HEK293T (cell line): ENCODE measurements around the gene GDAP1L1.

Source experiments
- CTCF ChIA-PET: fragments of 350-600 bp; formaldehyde crosslinking; extraction: SDS; loops from one replicate; lab custom pipeline; 2021; ENCODE audit warnings: antibody characterized with exemption, inconsistent platforms; lab: Yijun Ruan, JAX
- POLR2A ChIA-PET: fragments of 350-600 bp; formaldehyde crosslinking; extraction: SDS; loops from one replicate; lab custom pipeline; 2020; ENCODE audit warnings: antibody characterized with exemption, inconsistent platforms; lab: Yijun Ruan, JAX
- DNase-seq: peaks from one replicate; pipeline ENCODE4 v3.0.0; 2012; ENCODE audit warnings: mixed read lengths; ENCODE audit errors: extremely low spot score
- ARNT ChIP-seq: fragments of 450-650 bp; IDR thresholded peaks from 2 replicates; pipeline ENCODE4 v1.6.1; 2017; ENCODE audit warnings: mild to moderate bottlenecking
- BHLHE40 ChIP-seq: fragments of 450-650 bp; IDR thresholded peaks from 2 replicates; pipeline ENCODE4 v1.6.1; 2016; ENCODE audit warnings: mild to moderate bottlenecking, moderate library complexity, borderline replicate concordance
- CTBP1 ChIP-seq: fragments of 450-650 bp; IDR thresholded peaks from 2 replicates; pipeline ENCODE4 v1.6.1; 2016; ENCODE audit warnings: borderline replicate concordance
- ELF4 ChIP-seq: fragments of 450-650 bp; IDR thresholded peaks from 2 replicates; pipeline ENCODE4 v1.6.1; 2017; ENCODE audit warnings: antibody characterized with exemption
- FOXA1 ChIP-seq: fragments of 450-650 bp; IDR thresholded peaks from 2 replicates; pipeline ENCODE4 v1.6.1; 2016; ENCODE audit warnings: mild to moderate bottlenecking
- FOXK2 ChIP-seq: fragments of 450-650 bp; IDR thresholded peaks from 2 replicates; pipeline ENCODE4 v1.6.1; 2016; ENCODE audit warnings: mild to moderate bottlenecking
- FOXM1 ChIP-seq: fragments of 450-650 bp; IDR thresholded peaks from 2 replicates; pipeline ENCODE4 v1.6.1; 2017; ENCODE audit warnings: mild to moderate bottlenecking, borderline replicate concordance
- HDGF ChIP-seq: fragments of 450-650 bp; IDR thresholded peaks from 2 replicates; pipeline ENCODE4 v1.6.1; 2017; ENCODE audit warnings: antibody characterized with exemption, borderline replicate concordance
- L3MBTL2 ChIP-seq: fragments of 450-650 bp; conservative IDR thresholded peaks from 2 replicates; pipeline ENCODE4 v1.6.1; 2016; ENCODE audit warnings: mild to moderate bottlenecking
- LEF1 ChIP-seq: fragments of 450-650 bp; IDR thresholded peaks from 2 replicates; pipeline ENCODE4 v1.6.1; 2017; ENCODE audit warnings: mild to moderate bottlenecking, borderline replicate concordance
- NFRKB ChIP-seq: fragments of 450-650 bp; IDR thresholded peaks from 2 replicates; pipeline ENCODE4 v1.6.1; 2016; ENCODE audit warnings: mild to moderate bottlenecking, moderate library complexity
- SP1 ChIP-seq: fragments of 450-650 bp; IDR thresholded peaks from 2 replicates; pipeline ENCODE4 v1.6.1; 2017
- SUZ12 ChIP-seq: fragments of 450-650 bp; IDR thresholded peaks from 2 replicates; pipeline ENCODE4 v1.6.1; 2016; ENCODE audit warnings: mild to moderate bottlenecking
- TARDBP ChIP-seq: fragments of 450-650 bp; IDR thresholded peaks from 2 replicates; pipeline ENCODE4 v1.6.1; 2016
- ZNF384 ChIP-seq: fragments of 450-650 bp; IDR thresholded peaks from 2 replicates; pipeline ENCODE4 v1.6.1; 2016
- TF ChIP-seq, protein P1 (sequence below): fragments of 450-650 bp; IDR thresholded peaks from 2 replicates; pipeline ENCODE4 v1.6.1; 2016

Gene GDAP1L1

DNA sequence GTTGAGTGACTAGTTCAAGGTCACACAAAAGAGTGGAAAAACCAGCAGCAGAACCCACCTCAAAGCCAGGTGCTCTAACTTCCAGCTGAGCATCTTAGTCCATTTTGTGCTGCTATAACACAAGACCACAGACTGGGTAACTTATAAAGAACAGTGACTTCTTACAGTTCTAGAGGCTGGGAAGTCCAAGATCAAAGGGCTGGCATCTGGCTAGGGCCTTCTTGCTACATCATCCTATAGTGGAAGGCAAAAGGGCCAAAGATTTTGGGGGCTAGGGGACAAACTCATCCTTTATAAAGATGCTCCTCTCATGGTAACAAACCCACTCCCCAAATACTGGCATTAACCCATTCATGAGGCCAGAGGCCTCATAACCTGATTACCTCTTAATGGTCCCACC lies 54.2 kb downstream of the GDAP1L1 start:
- ChIA-PET CTCF (no interaction called here), POLR2A (no interaction called here)
- TF ChIP-seq SP1: no peak
- TF ChIP-seq CTBP1: no peak
- TF ChIP-seq ELF4: no peak
- TF ChIP-seq FOXM1: no peak
- TF ChIP-seq ZNF384: no peak
- no peak for TF ChIP-seq NFRKB
- no peak for TF ChIP-seq SUZ12
- TF ChIP-seq HDGF: no peak
- DNase-seq: no peak

DNA sequence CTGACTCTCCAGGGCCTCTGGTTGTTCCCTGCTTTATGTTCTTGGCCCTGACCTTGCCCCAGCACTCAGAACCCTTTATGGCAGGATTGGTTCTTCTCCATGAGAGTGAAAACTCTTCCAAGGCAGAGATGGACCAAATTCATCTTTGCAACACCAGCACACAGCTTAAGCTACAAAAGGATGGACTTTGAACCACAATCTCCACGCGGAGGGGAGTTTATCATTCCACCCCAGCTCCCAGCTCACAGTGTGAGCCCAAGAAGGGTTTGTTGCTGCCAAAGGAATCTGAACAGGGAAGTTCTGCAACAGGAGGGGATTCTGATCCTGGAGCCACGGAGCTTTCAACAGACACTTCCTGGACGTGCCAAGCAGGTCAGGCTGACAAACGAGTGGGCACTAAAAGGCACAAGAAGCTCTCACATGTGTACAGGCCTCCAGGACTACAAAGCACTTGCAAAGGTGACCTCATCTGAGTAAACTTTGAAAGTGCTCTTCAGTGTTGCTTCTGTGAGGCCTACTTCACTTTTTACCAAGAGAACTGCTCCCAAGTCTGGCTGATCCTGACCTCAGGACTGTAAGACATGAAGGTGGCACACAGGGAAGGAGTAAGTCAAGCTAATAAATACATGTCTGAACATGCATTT lies 55.0 kb downstream of the GDAP1L1 start:
- CTCF ChIA-PET: interaction anchor here (1.2 kb wide), 1 partner anchor 9 kb away, joined by 5 read pairs; the partner anchor contains the start of gene FITM2
- DNase-seq: no peak
- no peak for TF ChIP-seq SP1
- no peak for TF ChIP-seq ELF4
- no peak for TF ChIP-seq FOXK2
- POLR2A ChIA-PET: interaction anchor here (0.7 to 1.4 kb wide), 2 partner anchors 9 to 515 kb away, joined by 3 to 8 read pairs; partner anchors contain the start of gene FITM2

DNA sequence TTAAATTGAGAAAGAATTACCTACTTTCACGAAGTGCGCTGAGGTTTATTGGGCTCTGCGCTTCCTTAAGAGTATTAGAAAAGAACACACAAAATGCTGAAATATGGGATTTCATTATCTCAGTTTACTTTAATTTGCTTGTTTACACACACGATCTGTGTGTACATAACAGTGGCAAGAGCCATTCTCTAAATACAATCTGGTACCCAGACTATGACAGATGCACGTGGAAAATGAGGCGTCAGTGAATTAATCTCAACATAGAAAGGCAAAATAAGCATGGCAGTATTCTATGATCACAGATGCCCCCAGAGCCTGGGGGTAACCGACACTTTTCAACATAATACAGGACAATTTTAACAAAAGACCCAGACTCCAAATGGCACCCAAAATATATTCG lies 55.6 kb downstream of the GDAP1L1 start:
- TF ChIP-seq FOXK2 (no peak), TARDBP (no peak), ZNF384 (no peak), BHLHE40 (no peak), FOXM1 (no peak), LEF1 (no peak), ELF4 (no peak), FOXA1 (no peak), CTBP1 (no peak), SUZ12 (no peak), HDGF (no peak), ARNT (no peak), NFRKB (no peak), SP1 (no peak), L3MBTL2 (no peak)
- TF ChIP-seq, protein P1, sequence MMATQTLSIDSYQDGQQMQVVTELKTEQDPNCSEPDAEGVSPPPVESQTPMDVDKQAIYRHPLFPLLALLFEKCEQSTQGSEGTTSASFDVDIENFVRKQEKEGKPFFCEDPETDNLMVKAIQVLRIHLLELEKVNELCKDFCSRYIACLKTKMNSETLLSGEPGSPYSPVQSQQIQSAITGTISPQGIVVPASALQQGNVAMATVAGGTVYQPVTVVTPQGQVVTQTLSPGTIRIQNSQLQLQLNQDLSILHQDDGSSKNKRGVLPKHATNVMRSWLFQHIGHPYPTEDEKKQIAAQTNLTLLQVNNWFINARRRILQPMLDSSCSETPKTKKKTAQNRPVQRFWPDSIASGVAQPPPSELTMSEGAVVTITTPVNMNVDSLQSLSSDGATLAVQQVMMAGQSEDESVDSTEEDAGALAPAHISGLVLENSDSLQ: no peak
- DNase-seq: no peak
- ChIA-PET POLR2A (interaction anchor here (1.4 kb wide), 1 partner anchor 8 kb away, joined by 8 read pairs; the partner anchor contains the start of gene FITM2), CTCF (interaction anchor here (1.2 kb wide), 1 partner anchor 8 kb away, joined by 5 read pairs; the partner anchor contains the start of gene FITM2)

DNA sequence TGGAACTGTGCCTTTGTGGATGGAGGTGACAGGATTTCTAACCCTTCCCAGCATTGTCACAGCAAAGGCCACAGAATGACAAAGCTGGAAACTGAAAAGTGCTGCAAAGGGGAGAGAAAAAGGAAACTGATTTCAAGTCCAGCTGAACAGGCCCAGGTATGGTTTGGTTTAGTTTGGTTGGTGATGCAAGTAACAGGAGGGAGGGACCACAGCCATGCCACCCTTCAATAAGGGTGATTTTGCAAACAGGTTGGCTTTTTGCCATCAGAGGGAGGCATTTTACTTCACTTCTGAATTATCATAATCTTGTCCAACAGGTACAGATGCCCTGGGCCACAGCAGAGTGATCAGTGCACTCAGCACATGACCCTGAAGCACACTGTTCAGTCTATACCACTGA lies 57.3 kb downstream of the GDAP1L1 start:
- no peak for DNase-seq
- CTCF ChIA-PET: no interaction called here
- no peak for TF ChIP-seq CTBP1
- no peak for TF ChIP-seq ELF4
- TF ChIP-seq ARNT: no peak
- TF ChIP-seq FOXA1: no peak
- TF ChIP-seq LEF1: no peak
- no peak for TF ChIP-seq FOXK2
- no peak for TF ChIP-seq SUZ12
- no peak for TF ChIP-seq SP1
- TF ChIP-seq, protein P1: no peak
- POLR2A ChIA-PET: no interaction called here

DNA sequence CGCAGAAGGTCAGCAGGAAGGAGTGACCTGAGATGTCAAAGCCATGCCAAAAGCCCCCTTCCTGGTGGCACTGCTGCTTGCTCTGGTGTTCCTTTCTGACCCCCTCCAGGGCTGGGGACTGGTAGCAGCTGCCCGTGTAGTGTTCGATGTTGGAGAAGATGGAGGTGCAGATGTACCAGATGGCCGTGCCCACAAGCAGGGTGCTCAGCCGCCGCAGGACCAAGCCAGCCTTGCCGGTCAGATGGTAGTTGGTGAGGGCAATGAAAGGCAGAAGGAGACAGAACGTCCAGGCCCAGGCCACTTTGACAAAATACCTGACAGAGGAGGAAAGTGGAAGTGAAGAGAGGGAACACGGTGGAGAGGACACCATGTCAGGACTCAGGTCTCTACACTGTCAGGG lies 59.8 kb downstream of the GDAP1L1 start:
- TF ChIP-seq CTBP1 (no peak), BHLHE40 (no peak), SP1 (no peak), LEF1 (no peak), FOXM1 (no peak), FOXK2 (no peak), ELF4 (no peak), NFRKB (no peak), ZNF384 (no peak), HDGF (no peak), ARNT (no peak), FOXA1 (no peak), L3MBTL2 (no peak)
- DNase-seq: no peak
- ChIA-PET POLR2A (no interaction called here), CTCF (no interaction called here)

DNA sequence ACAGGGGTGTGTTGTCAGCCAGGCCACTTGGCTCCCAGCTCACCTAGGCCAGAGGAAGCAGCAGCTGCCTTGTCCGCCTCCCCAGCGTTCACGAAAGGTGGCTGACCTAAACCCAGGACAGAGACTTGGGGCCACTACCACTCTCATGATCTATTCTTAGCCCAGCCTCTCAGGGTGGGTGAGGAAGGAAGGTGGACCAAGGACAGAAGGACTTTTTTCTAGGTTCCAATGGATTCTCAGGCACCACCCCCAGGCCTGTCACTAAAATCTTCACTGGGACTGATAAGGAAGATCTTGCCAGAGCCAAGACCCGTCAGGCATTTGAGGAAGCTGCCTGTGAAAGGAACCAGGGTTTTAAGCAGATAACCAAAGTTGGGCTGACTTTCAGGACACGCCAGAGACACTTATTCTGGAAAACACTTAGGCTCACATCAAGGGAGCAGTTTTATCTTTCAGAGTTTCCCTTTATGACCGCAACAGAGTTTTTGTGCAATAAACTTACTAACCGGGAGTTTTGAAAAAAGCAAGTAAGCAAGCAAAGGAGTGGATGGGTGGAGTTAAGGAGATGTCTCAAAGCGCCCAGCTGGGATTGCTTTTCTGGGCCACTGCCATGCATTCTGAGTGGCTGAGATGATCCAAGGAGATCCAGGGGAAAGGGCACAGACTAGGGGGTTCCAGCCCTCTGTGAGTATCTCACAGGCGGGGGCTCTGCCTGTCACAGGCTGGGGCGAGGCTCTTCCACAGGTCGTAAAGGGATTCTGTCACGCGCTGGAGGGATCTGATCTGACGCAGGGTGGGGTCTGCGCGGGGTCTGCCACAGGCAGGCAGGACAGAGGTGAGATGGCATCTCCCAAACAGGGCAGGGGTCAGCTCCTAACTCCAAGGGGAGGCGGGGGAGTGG lies 62.9 kb downstream of the GDAP1L1 start:
- TF ChIP-seq ELF4 (no peak), FOXK2 (no peak), L3MBTL2 (no peak), SP1 (no peak), ZNF384 (no peak), BHLHE40 (no peak), SUZ12 (no peak), CTBP1 (no peak), ARNT (no peak), HDGF (no peak), FOXA1 (no peak)
- DNase-seq: no peak
- ChIA-PET POLR2A (interaction anchor here (0.6 to 2.0 kb wide), 8 partner anchors 8 to 193 kb away, joined by 3 to 10 read pairs (median 4); partner anchors contain the start of gene R3HDML), CTCF (interaction anchor here (0.6 to 4.8 kb wide), 10 partner anchors 8 to 101 kb away, joined by 3 to 49 read pairs (median 5); no protein-coding TSS in a partner anchor)
